Ovary (tissue), 10 donors: ENCODE results near the gene C2orf74. TPM values are rescaled to one million over a fixed set of nuclear protein-coding genes. Genes with fewer than 3 reads are reported as not detected.

Experiments
- DNase-seq, 5 donors: peaks; one replicate each; pipeline ENCODE4 v3.0.0-alpha.2; 2019 to 2020
- H3K27ac ChIP-seq, 2 donors: fragments of 200-600 bp; one replicate each; pipeline versions ENCODE4 v1.5.1 to v1.8.0; 2019 to 2022
- H3K27me3 ChIP-seq: fragments of 200-600 bp; one replicate; pipeline ENCODE4 v1.8.0; 2022
- H3K36me3 ChIP-seq: fragments of 200-600 bp; sonication (generic); one replicate; pipeline ENCODE4 v1.5.1; 2019
- H3K4me1 ChIP-seq: one replicate; pipeline ENCODE4 v1.8.1; 2013; ENCODE audit warnings: mild to moderate bottlenecking, moderate library complexity; ENCODE audit not compliant: insufficient read depth
- H3K4me3 ChIP-seq: fragments of 200-600 bp; sonication (generic); one replicate; pipeline ENCODE4 v1.5.1; 2017
- H3K9me3 ChIP-seq, 2 donors: fragments of 200-600 bp in 1 of 2; sonication (generic) in 1 of 2; one replicate each; pipeline versions ENCODE4 v1.5.1 to v1.8.1; 2013 to 2019; ENCODE audit warnings: mild to moderate bottlenecking in 1 of 2, moderate library complexity in 1 of 2
- CTCF ChIP-seq, 3 donors: fragments of 450-650 bp in 2 of 3; fragments of 200-600 bp in 1 of 3; IDR thresholded peaks; one replicate each; pipeline versions ENCODE4 v1.5.1 to v1.8.0; 2016 to 2022; ENCODE audit warnings: antibody characterized with exemption in 3 of 3, mild to moderate bottlenecking in 1 of 3
- EP300 ChIP-seq: sonication (generic); formaldehyde crosslinking; IDR thresholded peaks from one replicate; pipeline ENCODE4 v1.6.1; 2017; ENCODE audit warnings: antibody characterized with exemption
- POLR2A ChIP-seq: fragments of 450-650 bp; IDR thresholded peaks from one replicate; pipeline ENCODE4 v1.6.1; 2017; ENCODE audit warnings: antibody characterized with exemption, mild to moderate bottlenecking, moderate library complexity
- WGBS, 3 donors: extraction: QIAGEN DNeasy Blood & Tissue Kit in 1 of 3; methylation state at CpG; one replicate each; pipeline versions ENCODE4 v1.1.5 to v1.1.7; 2013 to 2017; 5-methylcytosine and 5-hydroxymethylcytosine counted together
- intact Hi-C, 4 donors: fragments of 100-400 bp; cut with DNase I; formaldehyde crosslinking; loops; one replicate each; pipeline versions ENCODE4 v1.11.0 to v1.15.1; 2022 to 2023
- long read RNA-seq, 3 donors: library from polyadenylated mRNA in 2 of 3; unstranded in 2 of 3; transcript quantifications; one replicate each; pipeline ENCODE4 v2.0.0 and lab custom pipeline, GENCODE V29; 2021 to 2026
- polyA plus RNA-seq, 2 donors: library from polyadenylated mRNA; stranded (reverse); fragments of 200-250 nt in 1 of 2; fragments of 350-450 nt in 1 of 2; fragmentation: Illumina TruSeq in 1 of 2; extraction: RNeasy Lipid Tissue Mini Kit (QIAGEN cat#74804) in 1 of 2; gene quantifications; one replicate each; pipeline ENCODE4 v1.2.3, GENCODE V29; 2013 to 2014
- total RNA-seq, 7 donors: library from RNA; depleted of rRNA in 2 of 7; stranded (reverse); fragments of >200 nt in 2 of 7; fragmentation: NEBNext Ultra II Directional in 3 of 7; extraction: Animal tissue kit (Norgen Biotek cat#: 25700) in 3 of 7; gene quantifications; one replicate each; pipeline versions ENCODE4 v1.1.0 to v1.2.4, GENCODE V29; 2016 to 2023
- donor health status: DM: no; HTN: no; CAD: no; lungs with moderate emphysema.
- donor health status: DM: no; HTN: no; CAD: no.
- donor health status: Bipolar disorder and iron deficiency.
- donor health status: DM: yes; HTN: yes; CAD: no.
- donor health status: DM: no; HTN: no; CAD: no.
- donor health status: DM: yes; HTN: yes; CAD: no.

Gene C2orf74
- 10 to 100 TPM in 6 of 7 donors, 1 to 10 TPM in 1; 8.6 to 19.6 (median 15.6) TPM for total RNA-seq
- 10 to 100 TPM; 22.1 to 36.7 TPM for polyA plus RNA-seq
- long read RNA-seq, donor 1, partial matches to known transcripts: 0 of 4 reads
- long read RNA-seq, donor 1, other reads (novel, unspliced or antisense): 2 of 4 reads
- long read RNA-seq, donor 2, partial matches to known transcripts: 6 of 10 reads
- long read RNA-seq, donor 2, other reads (novel, unspliced or antisense): 0 of 10 reads
- long read RNA-seq, donor 3, transcript C2orf74-202 (4 exons, 879 nt): major isoform, 11 of 17 reads
- long read RNA-seq, donor 3, partial matches to known transcripts: 1 of 17 reads
- long read RNA-seq, donor 3, other reads (novel, unspliced or antisense): 5 of 17 reads

DNA sequence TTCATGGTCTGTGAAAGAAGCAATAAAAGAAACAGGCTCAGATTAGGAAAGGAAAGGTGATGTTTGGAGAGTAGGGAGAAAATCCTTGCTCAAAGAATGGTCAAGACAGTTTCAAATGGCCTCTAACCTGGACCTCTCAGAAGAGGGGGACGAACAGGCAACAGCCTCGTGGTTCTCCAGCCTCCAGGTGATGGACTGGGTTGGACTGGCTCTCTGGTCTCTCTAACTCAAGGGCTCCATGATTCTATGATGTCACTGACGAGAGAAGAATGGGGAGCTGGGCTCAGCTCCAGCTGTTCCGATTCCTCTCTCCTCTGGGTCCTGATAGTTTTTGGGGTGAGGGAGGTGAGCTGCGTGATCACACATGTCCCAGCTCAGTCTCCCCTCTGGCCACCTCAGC, at the start of gene C2orf74:
TSS of gene C2orf74 (plus strand) at position 301 of the 400 bp plus-strand sequence. CDS start 327 bp downstream, outside the sequence.
- 93 to 94% (median 93%) methylated on average over 5 of the region's 5 CpGs for WGBS, 3 donors
- DNase-seq: no peak
- intact Hi-C loops: no loop called here
- no peaks in the 10 kb centered on the region for H3K9me3 ChIP-seq
- no peaks in the 10 kb centered on the region for H3K36me3 ChIP-seq
- H3K4me1 ChIP-seq: no peaks in the 10 kb centered on the region
- no peak within 1 kb of the TSS for H3K4me3 ChIP-seq
- TF ChIP-seq EP300 (no peak), POLR2A (no peak), CTCF (IDR thresholded peaks at IDR 0.05) (no peak)
- H3K27me3 ChIP-seq: no peaks in the 10 kb centered on the region
- no peak within 1 kb of the TSS for H3K27ac ChIP-seq

DNA sequence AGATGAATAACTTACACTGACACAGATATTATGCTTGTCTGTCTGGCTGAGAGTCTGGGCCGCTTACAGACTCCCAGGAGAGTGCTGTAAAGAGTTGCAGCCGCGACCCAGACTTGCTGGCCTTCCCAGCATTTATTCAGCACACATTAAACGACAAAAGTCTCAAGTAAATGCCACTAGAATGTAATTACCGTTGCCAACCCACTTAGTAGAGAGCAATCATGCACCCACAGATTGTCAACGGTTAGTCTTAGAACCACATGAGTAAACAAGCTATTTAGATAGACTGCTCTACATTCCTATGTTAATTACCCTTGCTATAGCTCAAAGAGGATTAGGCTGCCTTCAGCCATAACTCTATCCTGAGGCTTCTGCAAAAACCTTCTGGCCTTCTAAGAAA, 47.8 kb upstream of the C2orf74 start:
- TF ChIP-seq POLR2A: no peak
- TF ChIP-seq EP300: no peak

DNA sequence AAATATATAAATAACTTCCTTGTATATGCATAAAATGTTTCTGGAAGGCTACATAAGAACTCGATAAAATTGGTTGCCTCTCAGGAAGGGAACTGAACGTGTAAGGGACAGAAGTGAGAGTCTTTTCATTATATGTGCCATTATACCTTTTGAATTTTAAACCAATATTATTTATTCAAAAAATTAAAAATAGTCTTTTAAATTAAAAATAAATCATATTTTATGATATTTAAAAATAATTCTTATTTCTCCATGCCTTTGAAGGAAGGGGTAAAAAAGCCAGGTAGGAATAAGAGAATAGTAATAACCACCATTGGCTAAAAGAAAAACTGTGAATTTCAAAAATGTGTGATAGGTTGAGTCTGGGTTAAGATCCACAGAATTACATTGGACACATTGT, 45.7 kb upstream of the C2orf74 start:
- H3K4me3 ChIP-seq: no peak overlapping the region
- H3K36me3 ChIP-seq: no peaks in the 10 kb centered on the region
- no peaks in the 10 kb centered on the region for H3K4me1 ChIP-seq
- TF ChIP-seq CTCF (IDR thresholded peaks at IDR 0.05) (no peak), EP300 (no peak), POLR2A (no peak)
- H3K27me3 ChIP-seq: no peaks in the 10 kb centered on the region
- DNase-seq: no peak
- WGBS, 3 donors: 97 to 98% (median 98%) methylated on average over 2 of the region's 2 CpGs
- H3K27ac ChIP-seq: no peak overlapping the region
- no peaks in the 10 kb centered on the region for H3K9me3 ChIP-seq
- intact Hi-C loops: no loop called here

More for the DNA sequence above, 47.8 kb upstream of the C2orf74 start:
- DNase-seq: no peak
- Histone ChIP-seq H3K4me1 (no peaks in the 10 kb centered on the region), H3K9me3 (no peaks in the 10 kb centered on the region), H3K36me3 (no peaks in the 10 kb centered on the region), H3K27me3 (no peaks in the 10 kb centered on the region), H3K27ac (no peak overlapping the region), H3K4me3 (no peak overlapping the region)
- intact Hi-C loops: no loop called here
- 66 to 75% (median 68%) methylated on average over 6 of the region's 6 CpGs for WGBS, 3 donors

GRCh38 chr2:61117534-61117933, 44.5 kb upstream of the C2orf74 start:
- Histone ChIP-seq H3K9me3 (no peaks in the 10 kb centered on the region), H3K36me3 (no peaks in the 10 kb centered on the region), H3K27ac (no peak overlapping the region), H3K27me3 (no peaks in the 10 kb centered on the region), H3K4me1 (no peaks in the 10 kb centered on the region), H3K4me3 (no peak overlapping the region)
- 96 to 98% (median 98%) methylated on average over 1 of the region's 1 CpG for WGBS, 3 donors
- intact Hi-C loops: no loop called here
- no peak for DNase-seq
- TF ChIP-seq EP300 (no peak), CTCF (IDR thresholded peaks at IDR 0.05) (no peak), POLR2A (no peak)

- DNase-seq: no peak
- intact Hi-C loops: no loop called here
- H3K27ac ChIP-seq: no peak overlapping the region
- WGBS, 3 donors: 90 to 95% (median 94%) methylated on average over 3 of the region's 3 CpGs
- H3K27me3 ChIP-seq: no peaks in the 10 kb centered on the region
- H3K4me1 ChIP-seq: no peaks in the 10 kb centered on the region
- H3K9me3 ChIP-seq: no peaks in the 10 kb centered on the region
- TF ChIP-seq CTCF (IDR thresholded peaks at IDR 0.05): no peak
- no peak for TF ChIP-seq POLR2A
- TF ChIP-seq EP300: no peak
- H3K4me3 ChIP-seq: no peak overlapping the region
- no peaks in the 10 kb centered on the region for H3K36me3 ChIP-seq
These were observed 36.8 kb upstream of the C2orf74 start for GRCh38 chr2:61125123-61125710.
